HEK293 (cell line): ENCODE data around the gene HEATR9.

ENCODE experiments used
- GFI1B ChIP-seq: fragments of 450-650 bp; formaldehyde crosslinking; IDR thresholded peaks from 2 replicates; pipeline ENCODE4 v1.5.1; 2016; ENCODE audit warnings: missing biosample characterization, missing genetic modification characterization
- GLI4 ChIP-seq: fragments of 450-650 bp; formaldehyde crosslinking; IDR thresholded peaks from 2 replicates; pipeline ENCODE4 v1.5.1; 2016; ENCODE audit warnings: missing biosample characterization, missing genetic modification characterization
- GLIS1 ChIP-seq: fragments of 450-650 bp; formaldehyde crosslinking; IDR thresholded peaks from 2 replicates; pipeline ENCODE4 v1.5.1; 2016; ENCODE audit warnings: missing biosample characterization, missing genetic modification characterization
- ZFP41 ChIP-seq: fragments of 450-650 bp; formaldehyde crosslinking; IDR thresholded peaks from 2 replicates; pipeline ENCODE4 v1.5.1; 2016; ENCODE audit warnings: missing biosample characterization, missing genetic modification characterization, borderline replicate concordance
- ZNF138 ChIP-seq: fragments of 450-650 bp; formaldehyde crosslinking; IDR thresholded peaks from 2 replicates; pipeline ENCODE4 v1.5.1; 2016; ENCODE audit warnings: missing biosample characterization, missing genetic modification characterization, borderline replicate concordance
- ZNF169 ChIP-seq: fragments of 450-650 bp; formaldehyde crosslinking; IDR thresholded peaks from 2 replicates; pipeline ENCODE4 v1.5.1; 2016; ENCODE audit warnings: missing biosample characterization, missing genetic modification characterization
- ZNF366 ChIP-seq: fragments of 450-650 bp; formaldehyde crosslinking; conservative IDR thresholded peaks from 2 replicates; pipeline ENCODE4 v1.5.1; 2016; ENCODE audit warnings: missing biosample characterization, missing genetic modification characterization
- ZNF391 ChIP-seq: fragments of 450-650 bp; formaldehyde crosslinking; IDR thresholded peaks from 2 replicates; pipeline ENCODE4 v1.5.1; 2016; ENCODE audit warnings: low read depth, missing biosample characterization, missing genetic modification characterization, borderline replicate concordance
- ZNF433 ChIP-seq: fragments of 450-650 bp; formaldehyde crosslinking; IDR thresholded peaks from 2 replicates; pipeline ENCODE4 v1.5.1; 2016; ENCODE audit warnings: missing biosample characterization, missing genetic modification characterization, low read depth
- ZNF510 ChIP-seq: fragments of 450-650 bp; formaldehyde crosslinking; IDR thresholded peaks from 2 replicates; pipeline ENCODE4 v1.5.1; 2018; ENCODE audit warnings: mild to moderate bottlenecking, missing genetic modification characterization, missing biosample characterization; ENCODE audit not compliant: insufficient replicate concordance
- ZNF521 ChIP-seq: fragments of 450-650 bp; formaldehyde crosslinking; IDR thresholded peaks from 2 replicates; pipeline ENCODE4 v1.5.1; 2017; ENCODE audit warnings: missing biosample characterization, mild to moderate bottlenecking, missing genetic modification characterization
- ZNF548 ChIP-seq: fragments of 450-650 bp; formaldehyde crosslinking; IDR thresholded peaks from 2 replicates; pipeline ENCODE4 v1.5.1; 2016; ENCODE audit warnings: missing biosample characterization, missing genetic modification characterization
- ZSCAN23 ChIP-seq: fragments of 450-650 bp; formaldehyde crosslinking; IDR thresholded peaks from 2 replicates; pipeline ENCODE4 v1.5.1; 2016; ENCODE audit warnings: missing biosample characterization, missing genetic modification characterization
- TF ChIP-seq, protein P1 (sequence below): fragments of 450-650 bp; formaldehyde crosslinking; IDR thresholded peaks from 2 replicates; pipeline ENCODE4 v1.5.1; 2016; ENCODE audit warnings: missing biosample characterization, missing genetic modification characterization
- TF ChIP-seq, protein P2 (sequence below): fragments of 450-650 bp; formaldehyde crosslinking; IDR thresholded peaks from 2 replicates; pipeline ENCODE4 v1.5.0; 2017; ENCODE audit warnings: missing biosample characterization, missing genetic modification characterization, borderline replicate concordance
- TF ChIP-seq, protein P3 (sequence below): fragments of 450-650 bp; IDR thresholded peaks from 2 replicates; pipeline ENCODE4 v1.5.1; 2018; ENCODE audit warnings: missing biosample characterization, mild to moderate bottlenecking, missing genetic modification characterization
- TF ChIP-seq, protein P4 (sequence below): fragments of 450-650 bp; formaldehyde crosslinking; IDR thresholded peaks from 2 replicates; pipeline ENCODE4 v1.5.1; 2017; ENCODE audit warnings: missing biosample characterization, missing genetic modification characterization
- TF ChIP-seq, protein P5 (sequence below): fragments of 450-650 bp; formaldehyde crosslinking; IDR thresholded peaks from 2 replicates; pipeline ENCODE4 v1.5.1; 2016; ENCODE audit warnings: missing biosample characterization, missing genetic modification characterization
- TF ChIP-seq, protein P6 (sequence below): fragments of 450-650 bp; formaldehyde crosslinking; IDR thresholded peaks from 2 replicates; pipeline ENCODE4 v1.5.1; 2016; ENCODE audit warnings: missing biosample characterization, missing genetic modification characterization
- TF ChIP-seq, protein P7 (sequence below): IDR thresholded peaks from 2 replicates; pipeline ENCODE4 v1.6.1; 2011; ENCODE audit warnings: mild to moderate bottlenecking, low read depth, low read length, borderline replicate concordance
- TF ChIP-seq, protein P8 (sequence below): fragments of 450-650 bp; formaldehyde crosslinking; IDR thresholded peaks from 2 replicates; pipeline ENCODE4 v1.5.1; 2017; ENCODE audit warnings: missing biosample characterization, missing genetic modification characterization
- TF ChIP-seq, protein P9 (sequence below): fragments of 450-650 bp; formaldehyde crosslinking; IDR thresholded peaks from 2 replicates; pipeline ENCODE4 v1.5.1; 2017; ENCODE audit warnings: missing biosample characterization, mild to moderate bottlenecking, missing genetic modification characterization, moderate library complexity

Gene HEATR9

DNA sequence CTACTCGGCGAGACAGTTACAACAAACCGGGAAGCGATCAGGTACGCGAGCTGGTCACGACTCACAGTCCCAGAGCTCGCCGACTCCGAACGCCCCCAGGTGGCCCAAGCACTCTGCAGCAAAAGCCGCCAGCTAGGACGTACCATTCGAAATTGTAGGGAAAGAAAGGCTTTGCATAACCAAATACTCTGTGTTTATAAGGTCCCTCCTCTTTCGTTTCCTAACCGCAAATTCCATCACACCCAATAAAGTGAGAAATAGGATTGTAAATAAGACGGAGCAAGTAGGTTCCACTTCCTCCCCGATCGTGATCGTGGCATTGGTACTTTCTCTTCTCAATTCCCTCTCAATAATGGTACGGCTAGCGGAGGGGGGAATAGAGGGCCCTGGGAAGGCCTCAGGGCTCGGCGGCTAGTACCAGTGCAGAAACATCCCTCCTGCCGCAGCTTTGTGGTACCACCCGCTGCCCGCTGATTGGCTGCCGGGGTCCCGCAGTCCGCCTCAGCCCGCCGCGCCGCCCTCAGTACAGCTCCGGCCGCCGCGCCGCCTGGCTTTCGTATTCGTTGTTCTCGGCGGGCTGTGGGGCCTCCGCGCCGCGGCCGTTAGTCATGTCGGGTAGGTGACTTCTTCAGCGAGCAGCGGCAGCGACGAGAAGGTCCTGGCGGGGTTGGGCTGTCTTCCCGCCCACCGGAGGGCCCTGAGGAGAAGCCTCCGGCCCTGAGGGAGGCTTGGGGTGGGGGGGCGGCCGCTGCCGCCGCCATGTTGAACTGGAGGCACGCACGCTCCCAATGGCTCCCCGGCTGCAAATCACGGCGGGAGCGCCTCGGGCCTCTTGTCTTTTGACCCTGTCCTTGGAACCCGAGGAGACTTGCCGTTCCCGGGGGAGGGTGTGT lies 59.5 kb downstream of the HEATR9 start, which contains the start of gene TAF15 (continued):
- TF ChIP-seq, protein P1, sequence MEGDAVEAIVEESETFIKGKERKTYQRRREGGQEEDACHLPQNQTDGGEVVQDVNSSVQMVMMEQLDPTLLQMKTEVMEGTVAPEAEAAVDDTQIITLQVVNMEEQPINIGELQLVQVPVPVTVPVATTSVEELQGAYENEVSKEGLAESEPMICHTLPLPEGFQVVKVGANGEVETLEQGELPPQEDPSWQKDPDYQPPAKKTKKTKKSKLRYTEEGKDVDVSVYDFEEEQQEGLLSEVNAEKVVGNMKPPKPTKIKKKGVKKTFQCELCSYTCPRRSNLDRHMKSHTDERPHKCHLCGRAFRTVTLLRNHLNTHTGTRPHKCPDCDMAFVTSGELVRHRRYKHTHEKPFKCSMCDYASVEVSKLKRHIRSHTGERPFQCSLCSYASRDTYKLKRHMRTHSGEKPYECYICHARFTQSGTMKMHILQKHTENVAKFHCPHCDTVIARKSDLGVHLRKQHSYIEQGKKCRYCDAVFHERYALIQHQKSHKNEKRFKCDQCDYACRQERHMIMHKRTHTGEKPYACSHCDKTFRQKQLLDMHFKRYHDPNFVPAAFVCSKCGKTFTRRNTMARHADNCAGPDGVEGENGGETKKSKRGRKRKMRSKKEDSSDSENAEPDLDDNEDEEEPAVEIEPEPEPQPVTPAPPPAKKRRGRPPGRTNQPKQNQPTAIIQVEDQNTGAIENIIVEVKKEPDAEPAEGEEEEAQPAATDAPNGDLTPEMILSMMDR: peak; percentile 88
- peak; percentile 84 for TF ChIP-seq ZNF366
- TF ChIP-seq ZNF391 (tag by site-specific recombination): peak; percentile 69; the same call in 1 of the 2 replicates
- no peak for TF ChIP-seq GLI4 (tag by site-specific recombination)
- no peak for TF ChIP-seq ZNF433 (tag by site-specific recombination)
- TF ChIP-seq, protein P2, sequence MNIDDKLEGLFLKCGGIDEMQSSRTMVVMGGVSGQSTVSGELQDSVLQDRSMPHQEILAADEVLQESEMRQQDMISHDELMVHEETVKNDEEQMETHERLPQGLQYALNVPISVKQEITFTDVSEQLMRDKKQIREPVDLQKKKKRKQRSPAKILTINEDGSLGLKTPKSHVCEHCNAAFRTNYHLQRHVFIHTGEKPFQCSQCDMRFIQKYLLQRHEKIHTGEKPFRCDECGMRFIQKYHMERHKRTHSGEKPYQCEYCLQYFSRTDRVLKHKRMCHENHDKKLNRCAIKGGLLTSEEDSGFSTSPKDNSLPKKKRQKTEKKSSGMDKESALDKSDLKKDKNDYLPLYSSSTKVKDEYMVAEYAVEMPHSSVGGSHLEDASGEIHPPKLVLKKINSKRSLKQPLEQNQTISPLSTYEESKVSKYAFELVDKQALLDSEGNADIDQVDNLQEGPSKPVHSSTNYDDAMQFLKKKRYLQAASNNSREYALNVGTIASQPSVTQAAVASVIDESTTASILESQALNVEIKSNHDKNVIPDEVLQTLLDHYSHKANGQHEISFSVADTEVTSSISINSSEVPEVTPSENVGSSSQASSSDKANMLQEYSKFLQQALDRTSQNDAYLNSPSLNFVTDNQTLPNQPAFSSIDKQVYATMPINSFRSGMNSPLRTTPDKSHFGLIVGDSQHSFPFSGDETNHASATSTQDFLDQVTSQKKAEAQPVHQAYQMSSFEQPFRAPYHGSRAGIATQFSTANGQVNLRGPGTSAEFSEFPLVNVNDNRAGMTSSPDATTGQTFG (tag by site-specific recombination): no peak
- no peak for TF ChIP-seq ZNF548 (tag by site-specific recombination)
- TF ChIP-seq, protein P3, sequence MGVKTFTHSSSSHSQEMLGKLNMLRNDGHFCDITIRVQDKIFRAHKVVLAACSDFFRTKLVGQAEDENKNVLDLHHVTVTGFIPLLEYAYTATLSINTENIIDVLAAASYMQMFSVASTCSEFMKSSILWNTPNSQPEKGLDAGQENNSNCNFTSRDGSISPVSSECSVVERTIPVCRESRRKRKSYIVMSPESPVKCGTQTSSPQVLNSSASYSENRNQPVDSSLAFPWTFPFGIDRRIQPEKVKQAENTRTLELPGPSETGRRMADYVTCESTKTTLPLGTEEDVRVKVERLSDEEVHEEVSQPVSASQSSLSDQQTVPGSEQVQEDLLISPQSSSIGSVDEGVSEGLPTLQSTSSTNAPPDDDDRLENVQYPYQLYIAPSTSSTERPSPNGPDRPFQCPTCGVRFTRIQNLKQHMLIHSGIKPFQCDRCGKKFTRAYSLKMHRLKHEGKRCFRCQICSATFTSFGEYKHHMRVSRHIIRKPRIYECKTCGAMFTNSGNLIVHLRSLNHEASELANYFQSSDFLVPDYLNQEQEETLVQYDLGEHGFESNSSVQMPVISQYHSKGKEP: no peak
- peak; percentile 59; the same call in 1 of the 2 replicates for TF ChIP-seq GFI1B (tag by site-specific recombination)
- TF ChIP-seq ZNF510 (tag by site-specific recombination): no peak
- no peak for TF ChIP-seq ZFP41 (tag by site-specific recombination)
- TF ChIP-seq, protein P4, sequence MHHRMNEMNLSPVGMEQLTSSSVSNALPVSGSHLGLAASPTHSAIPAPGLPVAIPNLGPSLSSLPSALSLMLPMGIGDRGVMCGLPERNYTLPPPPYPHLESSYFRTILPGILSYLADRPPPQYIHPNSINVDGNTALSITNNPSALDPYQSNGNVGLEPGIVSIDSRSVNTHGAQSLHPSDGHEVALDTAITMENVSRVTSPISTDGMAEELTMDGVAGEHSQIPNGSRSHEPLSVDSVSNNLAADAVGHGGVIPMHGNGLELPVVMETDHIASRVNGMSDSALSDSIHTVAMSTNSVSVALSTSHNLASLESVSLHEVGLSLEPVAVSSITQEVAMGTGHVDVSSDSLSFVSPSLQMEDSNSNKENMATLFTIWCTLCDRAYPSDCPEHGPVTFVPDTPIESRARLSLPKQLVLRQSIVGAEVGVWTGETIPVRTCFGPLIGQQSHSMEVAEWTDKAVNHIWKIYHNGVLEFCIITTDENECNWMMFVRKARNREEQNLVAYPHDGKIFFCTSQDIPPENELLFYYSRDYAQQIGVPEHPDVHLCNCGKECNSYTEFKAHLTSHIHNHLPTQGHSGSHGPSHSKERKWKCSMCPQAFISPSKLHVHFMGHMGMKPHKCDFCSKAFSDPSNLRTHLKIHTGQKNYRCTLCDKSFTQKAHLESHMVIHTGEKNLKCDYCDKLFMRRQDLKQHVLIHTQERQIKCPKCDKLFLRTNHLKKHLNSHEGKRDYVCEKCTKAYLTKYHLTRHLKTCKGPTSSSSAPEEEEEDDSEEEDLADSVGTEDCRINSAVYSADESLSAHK: peak; percentile 60; the same call in 1 of the 2 replicates
- no peak for TF ChIP-seq ZNF521 (tag by site-specific recombination)
- TF ChIP-seq ZSCAN23: no peak
- TF ChIP-seq, protein P5, sequence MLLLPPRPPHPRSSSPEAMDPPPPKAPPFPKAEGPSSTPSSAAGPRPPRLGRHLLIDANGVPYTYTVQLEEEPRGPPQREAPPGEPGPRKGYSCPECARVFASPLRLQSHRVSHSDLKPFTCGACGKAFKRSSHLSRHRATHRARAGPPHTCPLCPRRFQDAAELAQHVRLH (tag by site-specific recombination): 0 out of 2 replicates have a peak, but pooled peaks have one; percentile 37
- TF ChIP-seq, protein P6, sequence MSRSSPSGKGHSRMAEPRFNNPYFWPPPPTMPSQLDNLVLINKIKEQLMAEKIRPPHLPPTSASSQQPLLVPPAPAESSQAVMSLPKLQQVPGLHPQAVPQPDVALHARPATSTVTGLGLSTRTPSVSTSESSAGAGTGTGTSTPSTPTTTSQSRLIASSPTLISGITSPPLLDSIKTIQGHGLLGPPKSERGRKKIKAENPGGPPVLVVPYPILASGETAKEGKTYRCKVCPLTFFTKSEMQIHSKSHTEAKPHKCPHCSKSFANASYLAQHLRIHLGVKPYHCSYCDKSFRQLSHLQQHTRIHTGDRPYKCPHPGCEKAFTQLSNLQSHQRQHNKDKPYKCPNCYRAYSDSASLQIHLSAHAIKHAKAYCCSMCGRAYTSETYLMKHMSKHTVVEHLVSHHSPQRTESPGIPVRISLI (tag by site-specific recombination): no peak
- TF ChIP-seq GLIS1 (tag by site-specific recombination): peak; percentile 20; the same call in 1 of the 2 replicates
- TF ChIP-seq, protein P7, sequence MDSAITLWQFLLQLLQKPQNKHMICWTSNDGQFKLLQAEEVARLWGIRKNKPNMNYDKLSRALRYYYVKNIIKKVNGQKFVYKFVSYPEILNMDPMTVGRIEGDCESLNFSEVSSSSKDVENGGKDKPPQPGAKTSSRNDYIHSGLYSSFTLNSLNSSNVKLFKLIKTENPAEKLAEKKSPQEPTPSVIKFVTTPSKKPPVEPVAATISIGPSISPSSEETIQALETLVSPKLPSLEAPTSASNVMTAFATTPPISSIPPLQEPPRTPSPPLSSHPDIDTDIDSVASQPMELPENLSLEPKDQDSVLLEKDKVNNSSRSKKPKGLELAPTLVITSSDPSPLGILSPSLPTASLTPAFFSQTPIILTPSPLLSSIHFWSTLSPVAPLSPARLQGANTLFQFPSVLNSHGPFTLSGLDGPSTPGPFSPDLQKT: no peak
- TF ChIP-seq, protein P8, sequence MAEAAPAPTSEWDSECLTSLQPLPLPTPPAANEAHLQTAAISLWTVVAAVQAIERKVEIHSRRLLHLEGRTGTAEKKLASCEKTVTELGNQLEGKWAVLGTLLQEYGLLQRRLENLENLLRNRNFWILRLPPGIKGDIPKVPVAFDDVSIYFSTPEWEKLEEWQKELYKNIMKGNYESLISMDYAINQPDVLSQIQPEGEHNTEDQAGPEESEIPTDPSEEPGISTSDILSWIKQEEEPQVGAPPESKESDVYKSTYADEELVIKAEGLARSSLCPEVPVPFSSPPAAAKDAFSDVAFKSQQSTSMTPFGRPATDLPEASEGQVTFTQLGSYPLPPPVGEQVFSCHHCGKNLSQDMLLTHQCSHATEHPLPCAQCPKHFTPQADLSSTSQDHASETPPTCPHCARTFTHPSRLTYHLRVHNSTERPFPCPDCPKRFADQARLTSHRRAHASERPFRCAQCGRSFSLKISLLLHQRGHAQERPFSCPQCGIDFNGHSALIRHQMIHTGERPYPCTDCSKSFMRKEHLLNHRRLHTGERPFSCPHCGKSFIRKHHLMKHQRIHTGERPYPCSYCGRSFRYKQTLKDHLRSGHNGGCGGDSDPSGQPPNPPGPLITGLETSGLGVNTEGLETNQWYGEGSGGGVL: peak; percentile 33; the same call in 1 of the 2 replicates
- TF ChIP-seq, protein P9, sequence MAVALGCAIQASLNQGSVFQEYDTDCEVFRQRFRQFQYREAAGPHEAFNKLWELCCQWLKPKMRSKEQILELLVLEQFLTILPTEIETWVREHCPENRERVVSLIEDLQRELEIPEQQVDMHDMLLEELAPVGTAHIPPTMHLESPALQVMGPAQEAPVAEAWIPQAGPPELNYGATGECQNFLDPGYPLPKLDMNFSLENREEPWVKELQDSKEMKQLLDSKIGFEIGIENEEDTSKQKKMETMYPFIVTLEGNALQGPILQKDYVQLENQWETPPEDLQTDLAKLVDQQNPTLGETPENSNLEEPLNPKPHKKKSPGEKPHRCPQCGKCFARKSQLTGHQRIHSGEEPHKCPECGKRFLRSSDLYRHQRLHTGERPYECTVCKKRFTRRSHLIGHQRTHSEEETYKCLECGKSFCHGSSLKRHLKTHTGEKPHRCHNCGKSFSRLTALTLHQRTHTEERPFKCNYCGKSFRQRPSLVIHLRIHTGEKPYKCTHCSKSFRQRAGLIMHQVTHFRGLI: no peak
- TF ChIP-seq ZNF138 (tag by site-specific recombination): no peak
- TF ChIP-seq ZNF169 (tag by site-specific recombination): no peak
